ENCODE measurements around the gene PTPN12.

The PTPN12 gene

DNA sequence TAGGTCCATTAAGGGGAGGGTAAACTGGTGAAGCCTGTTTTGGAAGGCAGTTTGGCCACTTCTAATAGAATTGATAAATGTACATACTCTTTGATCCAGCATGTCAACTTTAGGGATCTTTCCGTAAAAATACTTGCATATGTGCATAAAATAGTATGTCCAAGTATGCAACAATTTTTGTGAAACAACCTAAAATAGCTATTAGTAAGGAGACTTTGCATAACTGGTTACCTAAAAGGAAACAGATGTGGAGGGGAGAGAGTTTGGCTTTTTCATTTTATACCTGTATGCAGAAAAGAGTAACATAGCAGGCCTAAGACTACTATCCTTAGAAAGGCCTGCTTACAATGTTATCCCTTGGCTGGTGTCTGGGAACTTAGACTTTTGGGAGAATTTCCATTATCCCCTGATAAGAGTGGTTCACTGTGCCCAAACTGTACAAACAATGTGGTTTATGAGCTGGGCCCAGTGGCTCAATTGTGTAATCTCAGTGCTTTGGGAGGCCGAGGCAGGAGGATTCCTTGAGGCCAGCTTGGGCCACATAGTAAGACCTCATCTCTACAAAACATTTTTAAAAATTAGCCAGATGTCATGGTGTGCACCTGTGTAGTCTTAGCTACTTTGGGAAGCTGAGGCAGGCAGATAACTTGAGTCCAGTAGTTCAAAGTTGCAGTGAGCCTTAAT lies 21.3 kb downstream of the PTPN12 start:
- TF ChIP-seq GATA2 (IDR thresholded peaks at IDR 0.05; ENCODE audit: low read depth, low read length) (no peak), GATA3 (IDR thresholded peaks at IDR 0.05; ENCODE audit: low read depth, low read length) (no peak)

DNA sequence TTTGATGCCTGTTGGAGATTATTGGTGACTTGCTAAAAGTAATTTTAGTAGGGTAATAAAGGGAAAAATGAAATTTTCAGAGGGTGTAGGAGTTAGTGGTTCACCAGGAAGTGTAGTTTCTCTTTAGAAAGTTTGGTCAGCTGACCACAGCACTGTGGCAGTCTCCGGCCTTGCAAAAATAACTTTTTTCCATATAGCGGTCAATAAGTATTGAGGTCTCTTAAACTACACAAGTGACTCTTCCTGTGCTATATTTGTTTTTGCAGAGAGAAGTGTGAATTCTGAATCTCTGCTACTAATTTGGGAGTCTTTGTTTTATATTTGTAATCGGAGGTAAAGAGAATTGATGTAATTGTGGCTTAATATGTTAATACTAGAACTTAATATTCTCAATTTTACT lies 24.3 kb downstream of the PTPN12 start:
- no peak for TF ChIP-seq GATA3 (IDR thresholded peaks at IDR 0.05; ENCODE audit: low read depth, low read length)
- TF ChIP-seq GATA2 (IDR thresholded peaks at IDR 0.05; ENCODE audit: low read depth, low read length) = no peak

DNA sequence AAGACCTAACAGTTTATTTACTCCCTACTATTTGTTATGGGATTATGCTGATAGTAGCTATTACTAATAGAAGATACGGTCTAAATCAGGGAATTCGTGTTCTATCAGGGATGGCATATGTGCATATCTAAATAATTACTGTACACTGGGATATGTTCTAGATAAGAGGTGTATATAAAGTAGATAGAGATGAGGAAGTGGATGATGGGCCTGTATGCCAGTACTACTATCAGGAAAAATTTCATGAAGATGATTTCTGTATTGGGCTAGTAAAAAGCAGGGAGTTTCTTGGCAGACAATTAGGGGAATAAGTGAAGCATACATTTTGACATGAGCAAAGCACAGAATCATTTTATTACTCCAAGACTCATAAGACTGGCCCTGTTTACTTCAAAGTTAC lies 26.2 kb downstream of the PTPN12 start:
- no peak for TF ChIP-seq GATA3 (IDR thresholded peaks at IDR 0.05; ENCODE audit: low read depth, low read length)
- TF ChIP-seq GATA2 (IDR thresholded peaks at IDR 0.05; ENCODE audit: low read depth, low read length) = no peak

DNA sequence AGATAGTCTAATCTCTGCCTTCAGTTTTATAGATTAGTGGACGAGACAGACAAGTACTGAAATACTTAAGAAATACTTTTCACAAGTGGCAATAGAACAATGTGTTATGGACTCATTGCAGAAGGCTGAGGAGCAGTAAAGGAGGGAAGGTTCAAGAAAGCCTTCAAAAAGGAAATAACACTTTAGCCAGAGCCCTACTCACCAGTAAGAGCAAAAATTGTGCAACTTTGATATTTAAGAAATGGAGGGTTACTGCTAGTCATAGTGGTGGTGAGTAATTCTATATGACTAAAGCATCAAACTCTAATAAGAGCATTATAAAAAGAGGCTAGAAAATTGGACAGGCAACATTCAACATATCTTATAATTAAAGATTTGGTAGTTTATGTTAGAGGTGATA lies 28.8 kb downstream of the PTPN12 start:
- TF ChIP-seq GATA3 (IDR thresholded peaks at IDR 0.05; ENCODE audit: low read depth, low read length) = no peak
- TF ChIP-seq GATA2 (IDR thresholded peaks at IDR 0.05; ENCODE audit: low read depth, low read length) = no peak

DNA sequence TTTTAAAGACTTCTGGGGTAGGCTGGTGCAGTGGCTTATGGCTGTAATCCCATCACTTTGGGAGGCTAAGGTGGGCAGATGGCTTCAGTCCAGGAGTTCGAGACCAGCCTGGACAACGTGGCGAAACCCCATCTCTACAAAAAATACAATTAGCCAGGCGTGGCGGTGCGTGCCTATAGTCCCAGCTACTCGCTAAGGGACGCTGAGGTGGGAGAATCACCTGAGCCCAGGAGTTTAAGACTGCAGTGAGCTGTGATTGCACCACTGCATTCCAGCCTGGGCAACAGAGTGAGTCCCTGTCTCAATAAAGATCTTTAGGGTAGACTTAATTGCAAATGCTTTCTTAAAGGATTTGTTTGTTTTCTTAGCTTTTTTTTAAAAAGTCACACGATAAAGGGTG lies 29.3 kb downstream of the PTPN12 start:
- TF ChIP-seq GATA2 (IDR thresholded peaks at IDR 0.05; ENCODE audit: low read depth, low read length) = no peak
- TF ChIP-seq GATA3 (IDR thresholded peaks at IDR 0.05; ENCODE audit: low read depth, low read length) = no peak

DNA sequence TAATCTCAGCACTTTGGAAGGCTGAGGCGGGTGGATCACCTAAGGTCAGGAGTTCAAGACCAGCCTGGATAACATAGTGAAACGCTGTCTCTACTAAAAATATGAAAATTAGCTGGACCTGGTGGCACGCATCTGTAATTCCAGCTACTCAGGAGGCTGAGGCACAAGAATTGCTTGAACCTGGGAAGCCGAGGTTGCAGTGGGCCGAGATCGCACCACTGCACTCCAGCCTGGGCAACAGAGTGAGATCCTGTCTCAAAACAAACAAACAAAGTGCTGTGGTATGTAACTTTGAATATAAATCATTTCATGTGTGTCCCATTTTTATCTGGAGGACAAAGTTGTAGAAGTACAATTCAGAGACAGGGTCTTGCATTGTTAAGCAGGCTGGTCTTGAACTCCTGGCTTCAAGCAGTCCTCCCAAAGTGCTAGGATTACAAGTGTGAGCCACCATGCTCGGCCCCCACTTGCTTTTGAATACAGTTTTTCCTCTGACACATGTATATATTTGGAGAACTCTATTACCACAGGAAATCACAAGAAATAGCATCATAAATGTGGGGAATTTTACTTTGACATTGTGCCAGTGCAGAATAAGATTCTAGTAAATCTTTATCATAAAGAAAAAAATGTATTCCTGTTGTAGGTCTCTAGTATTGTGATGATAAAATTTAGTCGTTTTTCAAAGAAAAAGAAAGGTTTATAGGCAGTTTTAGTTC lies 32.6 kb downstream of the PTPN12 start:
- TF ChIP-seq GATA3 (IDR thresholded peaks at IDR 0.05; ENCODE audit: low read depth, low read length) = no peak
- TF ChIP-seq GATA2 (IDR thresholded peaks at IDR 0.05; ENCODE audit: low read depth, low read length) = no peak

DNA sequence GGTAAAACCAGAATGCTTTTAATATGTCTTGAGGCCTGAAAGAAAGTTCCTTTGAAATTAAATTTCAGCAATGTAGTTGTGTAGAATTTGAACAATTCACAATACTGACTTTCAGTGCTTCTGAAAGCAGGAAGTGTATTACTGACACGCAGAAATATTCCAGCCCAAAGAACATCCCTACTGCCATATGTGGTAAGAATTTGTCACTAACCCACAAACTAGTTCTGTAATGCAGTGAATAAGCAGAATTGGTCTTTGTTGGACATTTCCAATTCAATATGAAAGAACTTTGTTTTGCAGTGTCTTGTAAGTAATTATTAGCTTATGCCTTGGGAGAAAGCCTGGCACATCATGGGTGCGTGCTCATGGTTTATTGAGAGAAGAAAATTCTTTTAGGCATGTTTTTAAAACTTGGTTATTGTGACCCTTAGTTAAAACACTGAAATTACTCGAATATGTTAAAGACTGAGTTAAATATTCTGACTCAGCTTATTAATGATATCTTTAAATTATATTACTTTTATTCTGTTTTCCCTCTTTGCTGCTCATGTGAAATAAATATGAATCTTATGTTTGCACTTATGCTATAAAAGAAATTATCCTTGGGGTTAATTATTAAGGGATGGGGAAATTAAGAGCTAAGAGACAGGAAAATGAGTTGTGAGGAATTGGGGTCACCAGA lies 33.4 kb downstream of the PTPN12 start:
- TF ChIP-seq GATA3 (IDR thresholded peaks at IDR 0.05; ENCODE audit: low read depth, low read length) = no peak
- TF ChIP-seq GATA2 (IDR thresholded peaks at IDR 0.05; ENCODE audit: low read depth, low read length) = no peak

DNA sequence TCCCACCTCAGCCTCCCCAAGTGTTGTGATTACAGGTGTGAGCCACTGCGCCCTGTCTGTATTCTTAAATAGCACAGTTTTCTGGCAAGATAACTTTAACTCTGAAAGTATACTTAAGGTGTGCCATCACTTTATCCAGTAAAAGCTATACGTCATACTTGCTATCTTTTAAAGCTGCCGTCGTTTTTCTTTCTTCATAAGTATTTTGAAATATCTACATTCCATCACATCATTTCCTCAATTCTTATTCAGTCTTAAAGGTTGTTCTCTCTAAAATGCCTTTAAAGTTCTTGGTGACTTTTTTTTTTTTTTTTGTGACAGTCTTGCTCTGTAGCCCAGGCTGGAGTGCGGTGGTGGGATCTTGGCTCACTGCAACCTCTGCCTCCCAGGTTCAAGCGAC lies 34.7 kb downstream of the PTPN12 start:
- TF ChIP-seq GATA3 (IDR thresholded peaks at IDR 0.05; ENCODE audit: low read depth, low read length) (no peak), GATA2 (IDR thresholded peaks at IDR 0.05; ENCODE audit: low read depth, low read length) (no peak)

DNA sequence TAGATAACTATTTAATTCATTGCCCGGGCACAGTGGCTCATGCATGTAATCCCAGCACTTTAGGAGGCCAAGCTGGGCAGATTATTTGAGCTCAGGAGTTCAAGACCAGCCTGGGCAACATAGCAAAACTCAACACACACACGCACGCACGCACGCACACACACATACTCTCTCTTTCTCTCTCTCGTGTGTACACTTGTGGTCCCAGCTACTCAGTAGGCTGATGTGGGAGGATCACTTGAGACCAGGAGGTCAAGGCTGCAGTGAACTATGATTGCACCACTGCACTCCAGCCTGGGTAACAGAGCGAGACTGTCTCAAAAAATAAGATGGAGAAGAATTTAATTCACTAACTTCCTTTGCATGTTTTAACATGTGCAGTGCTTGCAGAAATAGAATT lies 38.1 kb downstream of the PTPN12 start:
- TF ChIP-seq GATA3 (IDR thresholded peaks at IDR 0.05; ENCODE audit: low read depth, low read length) = no peak
- no peak for TF ChIP-seq GATA2 (IDR thresholded peaks at IDR 0.05; ENCODE audit: low read depth, low read length)

DNA sequence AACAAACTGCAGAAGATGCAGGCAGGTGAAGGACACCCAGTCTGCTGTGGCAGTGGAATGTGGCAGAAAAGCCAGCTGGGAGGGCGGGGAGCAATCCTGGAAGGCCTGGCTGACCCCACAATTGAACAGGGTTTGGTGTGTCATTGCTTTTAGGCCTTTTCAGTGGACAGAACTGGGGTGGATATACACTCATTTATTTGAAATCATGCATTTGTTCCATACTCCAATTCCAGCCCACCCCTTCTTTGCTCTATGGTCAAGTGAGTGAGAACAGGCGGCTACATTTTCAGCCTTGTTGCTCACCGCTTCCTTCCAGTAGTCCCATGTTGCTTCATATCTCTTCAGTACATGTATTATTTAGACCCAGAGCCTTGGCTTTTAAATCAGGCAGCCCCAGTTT lies 39.8 kb downstream of the PTPN12 start:
- TF ChIP-seq GATA3 (IDR thresholded peaks at IDR 0.05; ENCODE audit: low read depth, low read length) (no peak), GATA2 (IDR thresholded peaks at IDR 0.05; ENCODE audit: low read depth, low read length) (no peak)

DNA sequence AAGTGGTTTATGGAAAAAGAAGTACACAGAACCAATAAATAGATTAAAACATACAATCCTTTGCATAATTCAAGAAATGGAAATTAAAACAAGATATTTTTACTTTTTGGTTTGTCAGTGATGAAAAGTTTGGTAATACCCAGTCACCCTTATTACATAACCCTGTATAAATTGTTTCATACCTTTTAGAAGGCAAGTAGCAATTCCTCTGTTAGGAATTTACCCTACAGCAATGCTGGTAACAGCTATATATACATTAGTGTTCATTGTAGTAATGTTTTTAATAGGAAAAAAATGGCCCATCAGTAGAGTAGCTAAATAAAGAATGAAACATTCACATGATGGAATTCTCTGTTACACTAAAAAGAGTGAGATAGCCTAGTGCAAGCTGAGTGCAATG lies 42.7 kb downstream of the PTPN12 start:
- no peak for TF ChIP-seq GATA3 (IDR thresholded peaks at IDR 0.05; ENCODE audit: low read depth, low read length)
- TF ChIP-seq GATA2 (IDR thresholded peaks at IDR 0.05; ENCODE audit: low read depth, low read length) = no peak

DNA sequence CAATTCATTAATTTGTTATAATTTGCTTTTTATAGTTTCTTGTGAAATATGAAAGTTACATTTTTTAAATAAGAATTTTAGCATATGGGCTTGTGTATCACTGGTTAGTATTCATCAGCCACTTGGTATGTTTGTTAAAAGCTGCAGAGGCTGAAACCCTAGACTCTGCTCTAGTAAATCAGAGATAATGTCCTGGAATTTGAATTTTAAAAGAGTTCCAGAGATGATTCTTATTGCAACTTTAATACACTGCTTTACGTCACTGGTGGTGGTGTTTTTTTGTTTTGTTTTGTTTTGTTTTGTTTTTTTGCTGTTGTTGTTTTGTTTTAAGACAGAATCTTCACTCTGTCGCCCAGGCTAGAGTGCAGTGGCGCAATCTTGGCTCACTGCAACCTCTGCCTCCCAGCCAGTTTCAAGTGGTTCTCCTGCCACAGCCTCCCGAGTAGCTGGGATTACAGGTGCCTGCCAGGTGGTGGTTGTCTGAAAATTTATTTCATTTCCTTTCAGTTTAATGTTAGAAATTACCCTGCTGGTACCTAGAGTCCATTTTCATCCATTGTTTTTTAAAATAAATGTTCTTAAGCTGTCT lies 43.8 kb downstream of the PTPN12 start:
- TF ChIP-seq GATA3 (IDR thresholded peaks at IDR 0.05; ENCODE audit: low read depth, low read length) = no peak
- TF ChIP-seq GATA2 (IDR thresholded peaks at IDR 0.05; ENCODE audit: low read depth, low read length) = no peak

DNA sequence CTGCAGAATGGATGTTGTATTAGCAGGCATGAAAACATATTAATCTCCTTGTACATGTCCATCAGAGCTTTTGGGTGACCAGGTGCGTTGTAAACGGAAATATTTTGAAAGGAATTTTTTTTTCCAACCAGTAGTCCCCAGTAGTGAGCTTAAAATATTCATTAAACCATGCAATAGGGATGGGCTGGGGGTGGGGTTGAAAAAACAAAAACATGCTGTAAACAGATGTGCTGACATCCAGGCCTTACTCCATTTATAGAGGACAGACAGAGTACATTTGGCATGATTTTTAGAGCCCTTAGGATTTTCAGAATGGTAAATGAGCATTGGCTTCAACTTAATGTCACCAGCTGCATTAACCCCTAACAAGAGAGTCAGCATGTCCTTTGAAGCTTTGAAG lies 50.2 kb downstream of the PTPN12 start:
- TF ChIP-seq GATA3 (IDR thresholded peaks at IDR 0.05; ENCODE audit: low read depth, low read length) = no peak
- TF ChIP-seq GATA2 (IDR thresholded peaks at IDR 0.05; ENCODE audit: low read depth, low read length) = no peak

DNA sequence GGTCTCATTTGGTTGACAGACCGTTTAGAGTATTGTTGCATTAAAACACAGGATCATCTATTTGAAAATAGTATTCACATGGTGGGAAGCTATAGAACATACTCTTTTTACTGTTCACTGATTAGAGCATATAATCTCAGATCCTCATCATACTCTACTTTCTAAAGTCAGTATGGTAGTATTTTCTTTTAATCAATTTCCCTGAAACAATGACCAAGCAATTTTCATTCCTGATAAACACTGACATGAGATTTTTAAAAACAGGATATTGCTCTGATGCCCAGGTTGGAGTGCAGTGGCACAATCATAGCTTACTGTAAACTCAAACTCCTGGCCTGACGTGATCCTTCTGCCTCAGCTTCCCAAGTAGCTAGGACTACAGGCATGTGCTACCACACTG lies 63.9 kb downstream of the PTPN12 start:
- no peak for TF ChIP-seq GATA2 (IDR thresholded peaks at IDR 0.05; ENCODE audit: low read depth, low read length)
- TF ChIP-seq GATA3 (IDR thresholded peaks at IDR 0.05; ENCODE audit: low read depth, low read length) = no peak

All from SH-SY5Y (cell line).